CD8-positive, alpha-beta memory T cell (primary cell): ENCODE results near the gene PLCD3. TPM values are rescaled to one million over a fixed set of nuclear protein-coding genes. Genes with fewer than 3 reads are reported as not detected.
A peak's percentile ranks its signal among the peaks of the same experiment; 100 is the strongest.

Source experiments
- CTCF ChIA-PET: fragments of 350-600 bp; sonication (Branson Sonifier 250); formaldehyde crosslinking; loops from one replicate; lab custom pipeline; 2021; ENCODE audit warnings: antibody characterized with exemption; lab: Charles Lee
- POLR2A ChIA-PET: fragments of 350-600 bp; sonication (Branson Sonifier 250); formaldehyde crosslinking; loops from one replicate; lab custom pipeline; 2021; ENCODE audit warnings: antibody characterized with exemption; lab: Charles Lee
- DNase-seq, 5 donors: peaks; one replicate each; pipeline versions ENCODE4 v3.0.0 to v3.0.0-alpha.2; 2020 to 2022; ENCODE audit warnings: mixed read lengths in 1 of 5
- H3K27ac ChIP-seq: one replicate; pipeline ENCODE4 v1.7.0; 2013; ENCODE audit warnings: low read depth, mild to moderate bottlenecking, low read length, moderate library complexity
- H3K27me3 ChIP-seq: 2 replicates; pipeline ENCODE4 v1.7.0; 2013; ENCODE audit warnings: low read length, mild to moderate bottlenecking; ENCODE audit not compliant: insufficient read depth, poor library complexity, severe bottlenecking
- H3K36me3 ChIP-seq: 2 replicates; pipeline ENCODE4 v1.7.0; 2013; ENCODE audit warnings: mild to moderate bottlenecking, low read length, moderate library complexity; ENCODE audit not compliant: insufficient read depth
- H3K4me1 ChIP-seq: 2 replicates; pipeline ENCODE4 v1.7.0; 2013; ENCODE audit warnings: mild to moderate bottlenecking, low read length, moderate library complexity; ENCODE audit not compliant: insufficient read depth
- H3K4me3 ChIP-seq: 2 replicates; pipeline ENCODE4 v1.7.0; 2013; ENCODE audit warnings: mild to moderate bottlenecking, low read length
- H3K9me3 ChIP-seq: 2 replicates; pipeline ENCODE4 v1.7.0; 2013; ENCODE audit warnings: mild to moderate bottlenecking, low read length
- H3K27ac Mint-ChIP-seq, 8 donors: one replicate each; pipeline ENCODE4 v1.8.0; 2020 to 2021; ENCODE audit warnings: mixed read lengths in 8 of 8, mild to moderate bottlenecking in 6 of 8, inconsistent platforms in 3 of 8, moderate library complexity in 3 of 8
- H3K27me3 Mint-ChIP-seq, 2 donors: one replicate each; pipeline ENCODE4 v1.8.0; 2020 to 2021; ENCODE audit warnings: mixed read lengths in 2 of 2, mild to moderate bottlenecking in 1 of 2, moderate library complexity in 1 of 2
- H3K36me3 Mint-ChIP-seq, 3 donors: one replicate each; pipeline ENCODE4 v1.8.0; 2020 to 2021; ENCODE audit warnings: mixed read lengths in 3 of 3, inconsistent platforms in 1 of 3, mild to moderate bottlenecking in 1 of 3
- H3K4me1 Mint-ChIP-seq, 3 donors: one replicate each; pipeline ENCODE4 v1.8.0; 2020 to 2021; ENCODE audit warnings: mixed read lengths in 3 of 3, inconsistent platforms in 1 of 3, mild to moderate bottlenecking in 1 of 3
- H3K4me3 Mint-ChIP-seq, 7 donors: one replicate each; pipeline ENCODE4 v1.8.0; 2020 to 2021; ENCODE audit warnings: mixed read lengths in 7 of 7, mild to moderate bottlenecking in 6 of 7, moderate library complexity in 4 of 7, inconsistent platforms in 2 of 7
- H3K9me3 Mint-ChIP-seq, 5 donors: one replicate each; pipeline ENCODE4 v1.8.0; 2020 to 2022; ENCODE audit warnings: mixed read lengths in 5 of 5, mild to moderate bottlenecking in 3 of 5, moderate library complexity in 2 of 5, inconsistent platforms in 1 of 5
- polyA plus RNA-seq: library from polyadenylated mRNA; unstranded; fragments of 300-500 nt; fragmentation: Illumina TruSeq; gene quantifications from one replicate; pipeline ENCODE4 v1.2.3, GENCODE V29; 2021
- total RNA-seq, 2 experiments: library from RNA; stranded (reverse); gene quantifications; one replicate each; pipeline ENCODE4 v1.2.3, GENCODE V29; 2021

The PLCD3 gene
- total and polyA plus RNA-seq, 3 experiments from 2014 or later = 1.1 to 7.2 (median 5.5) TPM

DNA sequence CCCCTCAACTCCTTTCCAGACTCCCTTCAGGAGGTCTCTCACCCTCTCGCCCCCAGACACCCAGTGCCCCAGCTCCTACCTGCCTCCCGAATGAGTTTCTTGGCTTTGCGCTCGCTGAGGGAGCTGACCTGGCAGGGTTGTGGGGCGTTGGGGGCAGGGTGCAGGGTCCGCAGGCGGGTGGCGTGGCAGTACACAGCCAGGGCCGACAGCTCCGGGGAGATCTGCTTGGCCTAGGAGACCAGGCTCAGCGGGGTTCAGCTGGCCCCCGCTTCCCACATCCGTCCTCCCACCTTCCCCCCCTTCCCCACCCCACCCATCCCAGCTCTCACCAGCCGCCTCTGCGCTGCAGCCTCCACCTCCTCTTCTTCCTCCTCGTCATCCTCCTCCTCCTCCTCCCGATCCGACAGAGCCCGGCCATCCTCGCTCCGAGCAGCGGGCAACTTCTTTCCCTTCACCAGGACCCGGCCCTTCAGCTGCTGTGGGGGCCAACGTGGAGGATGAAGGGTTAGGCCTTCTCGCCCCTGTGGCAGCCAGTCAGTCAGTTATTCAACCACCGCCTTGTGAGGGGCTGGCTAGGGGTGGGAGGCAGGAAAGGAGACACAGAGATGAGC lies 17.2 kb downstream of the PLCD3 start:
- no peaks in the 10 kb centered on the region for H3K9me3 ChIP-seq
- Mint-ChIP-seq H3K9me3 (no peaks in the 10 kb centered on the region), H3K27me3 (peaks cover 0 to 3% of the 10 kb centered on the region in 2 donors), H3K4me3 (no peak overlapping the region), H3K36me3 (no peaks in the 10 kb centered on the region), H3K27ac (peak overlapping the region in 1 of 8 donors; percentile 17), H3K4me1 (no peaks in the 10 kb centered on the region)
- ChIA-PET CTCF (no interaction called here), POLR2A (no interaction called here)
- H3K4me3 ChIP-seq = no peak overlapping the region
- no peaks in the 10 kb centered on the region for H3K4me1 ChIP-seq
- no peak overlapping the region for H3K27ac ChIP-seq
- H3K36me3 ChIP-seq = no peaks in the 10 kb centered on the region
- no peaks in the 10 kb centered on the region for H3K27me3 ChIP-seq
- no peak for DNase-seq

DNA sequence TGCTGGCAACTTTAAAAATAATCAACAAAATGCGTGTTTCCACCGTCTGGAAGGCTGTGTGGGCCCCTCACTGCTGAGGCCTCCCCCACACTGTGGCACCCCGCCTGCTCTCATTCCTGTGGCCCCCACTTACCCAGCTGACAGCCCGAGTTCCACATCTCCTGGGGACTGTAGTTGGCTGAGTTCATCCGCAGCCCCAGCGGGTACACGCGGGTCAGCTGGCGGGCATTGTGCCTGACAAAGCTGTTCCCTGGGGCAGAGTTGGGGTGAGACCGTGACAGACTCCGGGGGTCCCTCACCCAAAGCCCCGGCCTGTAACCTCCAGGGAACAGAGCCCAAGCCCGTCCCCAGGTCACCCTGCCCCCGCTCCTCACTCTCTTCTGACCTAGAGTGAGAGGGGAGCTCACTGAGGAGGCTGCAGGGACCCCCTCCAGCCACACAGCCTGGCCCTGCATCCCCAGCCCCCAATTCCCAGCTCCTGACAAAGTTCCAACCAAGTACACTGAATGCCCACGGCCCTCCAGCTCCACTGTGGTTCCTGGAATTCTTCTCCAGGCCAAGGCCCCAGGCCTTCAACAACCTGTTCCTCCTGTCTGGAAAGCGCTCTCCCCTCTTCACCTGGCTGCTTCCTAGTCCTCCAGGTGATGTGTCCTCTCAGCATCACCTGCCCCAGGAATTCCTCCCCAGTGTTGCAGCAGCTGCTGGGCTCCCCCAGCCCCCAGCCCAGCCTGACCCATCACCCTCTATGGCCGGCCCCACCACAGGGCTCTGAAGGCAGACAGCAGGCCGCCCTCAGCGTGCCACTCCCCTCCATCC lies 18.0 kb downstream of the PLCD3 start:
- H3K36me3 ChIP-seq = no peaks in the 10 kb centered on the region
- H3K27ac ChIP-seq = no peak overlapping the region
- Mint-ChIP-seq H3K27me3 (peaks cover 0 to 3% of the 10 kb centered on the region in 2 donors), H3K27ac (peak overlapping the region in 1 of 8 donors; percentile 10), H3K4me3 (no peak overlapping the region), H3K4me1 (no peaks in the 10 kb centered on the region), H3K9me3 (no peaks in the 10 kb centered on the region), H3K36me3 (no peaks in the 10 kb centered on the region)
- CTCF ChIA-PET = no interaction called here
- H3K9me3 ChIP-seq = no peaks in the 10 kb centered on the region
- no peaks in the 10 kb centered on the region for H3K4me1 ChIP-seq
- DNase-seq = no peak
- H3K27me3 ChIP-seq = no peaks in the 10 kb centered on the region
- no peak overlapping the region for H3K4me3 ChIP-seq
- POLR2A ChIA-PET = no interaction called here

- H3K4me3 ChIP-seq = no peak overlapping the region
- no peaks in the 10 kb centered on the region for H3K9me3 ChIP-seq
- Mint-ChIP-seq H3K27ac (peak overlapping the region in 1 of 8 donors; percentile 91), H3K27me3 (peaks cover 0 to 1% of the 10 kb centered on the region in 2 donors), H3K36me3 (peaks cover 0 to 4% (median 0%) of the 10 kb centered on the region in 3 donors), H3K4me1 (no peaks in the 10 kb centered on the region), H3K4me3 (no peak overlapping the region), H3K9me3 (no peaks in the 10 kb centered on the region)
- ChIA-PET CTCF (no interaction called here), POLR2A (no interaction called here)
- H3K36me3 ChIP-seq = no peaks in the 10 kb centered on the region
- no peaks in the 10 kb centered on the region for H3K4me1 ChIP-seq
- H3K27me3 ChIP-seq = no peaks in the 10 kb centered on the region
- H3K27ac ChIP-seq = no peak overlapping the region
- no peak for DNase-seq
These were observed 18.9 kb downstream of the PLCD3 start for GRCh38 chr17:45113424-45113754.

DNA sequence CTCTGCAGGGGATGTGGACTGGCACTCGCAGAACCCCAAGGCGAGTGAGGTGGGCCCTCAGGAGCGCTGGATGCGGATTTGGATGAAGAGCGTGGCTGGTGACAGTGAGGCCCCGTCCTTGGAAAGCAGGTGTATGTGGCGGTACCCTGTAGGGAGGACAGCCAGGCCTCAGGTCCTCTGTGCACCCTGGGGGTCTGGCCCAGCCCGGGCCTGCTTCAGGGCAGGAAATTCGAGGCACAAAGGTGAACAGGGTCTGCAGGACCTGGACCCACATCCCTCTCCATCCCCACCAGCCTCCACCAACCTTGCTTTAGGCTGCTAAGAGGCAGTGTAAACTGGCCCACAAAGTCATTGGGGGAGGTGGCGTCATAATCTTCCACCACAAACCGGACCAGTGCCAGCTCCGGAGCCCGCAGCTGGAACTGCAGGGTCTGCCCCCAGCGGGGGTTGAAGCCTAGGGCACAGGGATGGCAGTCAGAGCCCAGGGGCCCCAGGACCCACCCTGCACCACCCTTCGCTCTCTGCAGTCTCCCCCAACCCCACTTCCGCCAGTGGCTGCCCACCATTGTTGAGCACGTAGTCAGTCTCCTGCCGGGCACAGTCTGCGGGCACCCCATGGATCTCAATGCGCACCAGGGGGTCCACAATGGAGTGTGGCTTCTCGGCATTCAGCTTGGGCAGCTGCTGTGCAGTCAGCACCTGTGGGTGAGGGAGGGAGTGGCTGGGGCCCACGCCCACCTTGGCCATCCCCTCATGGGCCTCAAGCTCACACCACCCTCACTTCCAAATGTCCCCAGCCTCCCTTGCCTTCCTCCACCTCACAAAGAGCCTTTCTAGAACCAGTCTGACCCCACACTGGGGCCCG lies 19.5 kb downstream of the PLCD3 start:
- Mint-ChIP-seq H3K36me3 (peaks cover 0 to 10% (median 0%) of the 10 kb centered on the region in 3 donors), H3K27me3 (no peaks in the 10 kb centered on the region), H3K4me1 (no peaks in the 10 kb centered on the region), H3K27ac (peak overlapping the region in 1 of 8 donors; percentile 91), H3K4me3 (no peak overlapping the region), H3K9me3 (no peaks in the 10 kb centered on the region)
- Histone ChIP-seq H3K4me1 (no peaks in the 10 kb centered on the region), H3K9me3 (no peaks in the 10 kb centered on the region), H3K27me3 (no peaks in the 10 kb centered on the region), H3K27ac (no peak overlapping the region), H3K4me3 (no peak overlapping the region), H3K36me3 (no peaks in the 10 kb centered on the region)
- DNase-seq = no peak
- POLR2A ChIA-PET = no interaction called here
- CTCF ChIA-PET = no interaction called here

DNA sequence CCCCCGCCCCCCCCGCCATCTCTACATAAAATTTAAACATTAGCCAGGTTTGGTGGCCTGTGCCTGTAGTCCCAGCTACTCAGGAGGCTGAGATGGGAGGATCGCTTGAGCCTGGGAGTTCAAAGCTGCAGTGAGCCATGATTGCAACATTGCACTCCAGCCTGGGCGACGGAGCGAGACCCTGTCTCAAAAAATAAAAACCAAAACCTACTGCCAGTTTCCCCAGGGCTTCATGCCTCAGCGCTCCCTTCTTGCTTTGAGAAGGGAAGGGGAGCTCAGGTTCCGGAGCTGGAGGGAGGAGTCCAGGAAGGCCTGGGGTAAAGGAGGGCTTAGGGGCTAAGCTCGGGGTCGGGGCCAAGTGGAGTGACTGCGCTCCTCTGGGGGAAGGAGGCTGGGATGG lies 20.5 kb downstream of the PLCD3 start:
- CTCF ChIA-PET = no interaction called here
- peak overlapping the region in 1 of 8 donors; percentile 77 for H3K27ac Mint-ChIP-seq

GRCh38 chr17:45110676-45111611 lies 21.4 kb downstream of the PLCD3 start:
- H3K4me1 ChIP-seq = no peaks in the 10 kb centered on the region
- no peaks in the 10 kb centered on the region for H3K27me3 ChIP-seq
- H3K4me1 Mint-ChIP-seq = no peaks in the 10 kb centered on the region
- ChIA-PET CTCF (no interaction called here), POLR2A (no interaction called here)
- peaks cover 5% of the 10 kb centered on the region for H3K36me3 ChIP-seq
- peak overlapping the region in 1 of 8 donors; percentile 77 for H3K27ac Mint-ChIP-seq
- no peaks in the 10 kb centered on the region for H3K9me3 ChIP-seq
- no peak overlapping the region for H3K4me3 Mint-ChIP-seq
- H3K36me3 Mint-ChIP-seq = peaks cover 0 to 28% (median 4%) of the 10 kb centered on the region in 3 donors
- no peaks in the 10 kb centered on the region for H3K9me3 Mint-ChIP-seq
- no peaks in the 10 kb centered on the region for H3K27me3 Mint-ChIP-seq
- no peak for DNase-seq
- no peak overlapping the region for H3K27ac ChIP-seq
- H3K4me3 ChIP-seq = no peak overlapping the region

More for the DNA sequence above, 20.5 kb downstream of the PLCD3 start:
- Mint-ChIP-seq H3K4me1 (no peaks in the 10 kb centered on the region), H3K4me3 (no peak overlapping the region), H3K27me3 (no peaks in the 10 kb centered on the region), H3K9me3 (no peaks in the 10 kb centered on the region), H3K36me3 (peaks cover 0 to 19% (median 2%) of the 10 kb centered on the region in 3 donors)
- peaks cover under 1% of the 10 kb centered on the region for H3K36me3 ChIP-seq
- H3K27ac ChIP-seq = no peak overlapping the region
- POLR2A ChIA-PET = no interaction called here
- no peaks in the 10 kb centered on the region for H3K27me3 ChIP-seq
- H3K4me3 ChIP-seq = no peak overlapping the region
- DNase-seq = no peak
- no peaks in the 10 kb centered on the region for H3K9me3 ChIP-seq
- H3K4me1 ChIP-seq = no peaks in the 10 kb centered on the region

DNA sequence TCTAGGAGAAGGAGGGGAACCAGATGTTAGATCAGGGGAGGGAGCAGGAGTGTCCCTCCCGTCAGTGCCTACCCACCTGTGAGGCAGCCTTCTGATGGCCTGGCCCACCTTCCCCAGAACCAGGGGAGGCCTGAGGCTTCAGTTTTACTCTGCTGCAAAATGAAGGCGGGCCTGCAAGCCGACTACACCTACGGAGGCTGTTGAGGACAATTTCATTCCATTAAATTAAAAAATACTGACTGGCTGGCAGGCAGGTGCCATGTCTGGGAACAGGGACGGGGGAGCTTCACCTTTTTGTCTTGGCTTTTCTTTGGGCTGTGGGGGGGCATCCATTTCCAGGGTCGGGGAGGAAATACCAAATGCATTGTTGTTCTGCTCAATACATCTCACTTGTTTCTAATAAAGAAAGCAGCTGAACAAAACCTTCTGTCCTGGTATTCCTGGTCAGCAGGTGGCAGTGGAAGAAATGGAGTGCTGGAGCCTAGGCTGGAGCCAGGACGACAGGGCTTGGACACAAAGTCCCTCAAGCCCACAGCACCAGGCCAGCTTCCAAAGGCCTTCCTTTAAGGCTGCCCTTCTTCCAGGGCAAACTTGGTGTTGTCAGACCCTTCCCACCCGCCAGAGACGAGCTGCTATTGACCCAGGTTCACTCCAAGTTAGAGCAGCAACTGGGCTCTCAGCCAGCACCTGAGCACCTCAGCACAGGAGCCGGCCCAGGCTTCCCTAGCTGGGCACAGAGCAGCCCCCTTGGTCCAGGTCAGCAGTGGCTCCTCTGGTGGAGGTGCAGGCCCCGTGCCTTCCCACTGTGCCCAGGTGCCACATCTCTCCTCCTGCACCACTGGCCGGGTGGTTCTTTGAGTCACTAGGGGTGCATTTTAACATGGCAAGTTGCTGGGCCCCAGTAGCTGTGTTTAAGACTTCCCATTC lies 23.5 kb downstream of the PLCD3 start:
- Mint-ChIP-seq H3K4me1 (no peaks in the 10 kb centered on the region), H3K9me3 (no peaks in the 10 kb centered on the region), H3K36me3 (peaks cover 0 to 48% (median 4%) of the 10 kb centered on the region in 3 donors), H3K4me3 (no peak overlapping the region), H3K27me3 (no peaks in the 10 kb centered on the region), H3K27ac (peak overlapping the region in 3 of 8 donors; percentile 29 to 58 (median 51))
- no peak overlapping the region for H3K27ac ChIP-seq
- H3K9me3 ChIP-seq = no peaks in the 10 kb centered on the region
- no peak overlapping the region for H3K4me3 ChIP-seq
- H3K36me3 ChIP-seq = peaks cover 18% of the 10 kb centered on the region
- no peak for DNase-seq
- CTCF ChIA-PET = interaction anchor here (1.0 to 2.4 kb wide), 3 partner anchors 10 to 89 kb away, joined by 4 to 12 read pairs (median 4); partner anchors contain the start of gene ACBD4
- H3K27me3 ChIP-seq = no peaks in the 10 kb centered on the region
- no peaks in the 10 kb centered on the region for H3K4me1 ChIP-seq
- POLR2A ChIA-PET = no interaction called here
